ENCODE measurements around the gene COL27A1. TPM values are rescaled to one million over a fixed set of nuclear protein-coding genes. Genes with fewer than 3 reads are reported as not detected.

The COL27A1 gene
- total and polyA plus RNA-seq, 2 experiments from 2014 or later, result 10.5 to 18.0 TPM

DNA sequence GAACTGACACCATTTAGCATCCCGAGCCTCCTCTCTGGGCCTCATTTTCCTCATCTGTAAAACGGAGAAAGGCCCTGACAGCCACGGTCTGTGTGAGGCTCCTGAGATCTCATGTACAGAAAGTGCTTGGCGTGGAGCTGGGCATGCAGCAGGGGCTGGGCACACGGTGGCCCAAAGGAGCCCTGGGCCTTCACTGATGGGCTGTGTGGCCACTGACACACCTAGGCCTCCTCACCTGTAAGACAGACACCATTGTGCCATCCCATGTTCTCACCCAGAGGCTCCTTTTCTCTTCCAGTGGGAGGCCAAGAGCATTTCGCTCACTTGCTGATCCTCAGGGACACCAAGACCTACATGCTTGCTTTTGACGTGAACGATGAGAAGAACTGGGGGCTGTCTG lies 169.2 kb downstream of the COL27A1 start:
- no peaks in the 10 kb centered on the region for H3K79me2 ChIP-seq (replicated peaks; ENCODE audit: insufficient read depth)
- Mint-ChIP-seq H3K27ac (no peak overlapping the region), H3K27me3 (ENCODE audit: insufficient read depth, low read depth, poor library complexity) (no peaks in the 10 kb centered on the region), H3K36me3 (ENCODE audit: low read depth) (no peaks in the 10 kb centered on the region), H3K9me3 (no peaks in the 10 kb centered on the region; the same call in 2 of the 3 replicates), H3K4me1 (no peaks in the 10 kb centered on the region), H3K4me3 (no peak overlapping the region)
- DNase-seq (ENCODE audit: low spot score) (no peak), ATAC-seq (no peak)
- H2AFZ ChIP-seq, result no peak overlapping the region
- H3K4me3 ChIP-seq, result no peak overlapping the region
- H3K27me3 ChIP-seq (ENCODE audit: insufficient read depth), result no peaks in the 10 kb centered on the region
- no peaks in the 10 kb centered on the region for H3K9me2 ChIP-seq (ENCODE audit: insufficient read depth)
- no peak overlapping the region for H3K4me2 ChIP-seq
- H3K4me1 ChIP-seq (ENCODE audit: insufficient read depth), result no peaks in the 10 kb centered on the region
- H4K20me1 ChIP-seq (replicated peaks; ENCODE audit: insufficient read depth), result no peaks in the 10 kb centered on the region
- no peak overlapping the region for H3K27ac ChIP-seq (ENCODE audit: low read depth)
- no peaks in the 10 kb centered on the region for H3K36me3 ChIP-seq (ENCODE audit: insufficient read depth)
- H3F3A ChIP-seq (replicated peaks; ENCODE audit: low read depth), result no peaks in the 10 kb centered on the region
- no peak for TF ChIP-seq EZH2 (IDR thresholded peaks at IDR 0.05; ENCODE audit: low read depth, unreplicated experiment)
- TF ChIP-seq, protein P1, sequence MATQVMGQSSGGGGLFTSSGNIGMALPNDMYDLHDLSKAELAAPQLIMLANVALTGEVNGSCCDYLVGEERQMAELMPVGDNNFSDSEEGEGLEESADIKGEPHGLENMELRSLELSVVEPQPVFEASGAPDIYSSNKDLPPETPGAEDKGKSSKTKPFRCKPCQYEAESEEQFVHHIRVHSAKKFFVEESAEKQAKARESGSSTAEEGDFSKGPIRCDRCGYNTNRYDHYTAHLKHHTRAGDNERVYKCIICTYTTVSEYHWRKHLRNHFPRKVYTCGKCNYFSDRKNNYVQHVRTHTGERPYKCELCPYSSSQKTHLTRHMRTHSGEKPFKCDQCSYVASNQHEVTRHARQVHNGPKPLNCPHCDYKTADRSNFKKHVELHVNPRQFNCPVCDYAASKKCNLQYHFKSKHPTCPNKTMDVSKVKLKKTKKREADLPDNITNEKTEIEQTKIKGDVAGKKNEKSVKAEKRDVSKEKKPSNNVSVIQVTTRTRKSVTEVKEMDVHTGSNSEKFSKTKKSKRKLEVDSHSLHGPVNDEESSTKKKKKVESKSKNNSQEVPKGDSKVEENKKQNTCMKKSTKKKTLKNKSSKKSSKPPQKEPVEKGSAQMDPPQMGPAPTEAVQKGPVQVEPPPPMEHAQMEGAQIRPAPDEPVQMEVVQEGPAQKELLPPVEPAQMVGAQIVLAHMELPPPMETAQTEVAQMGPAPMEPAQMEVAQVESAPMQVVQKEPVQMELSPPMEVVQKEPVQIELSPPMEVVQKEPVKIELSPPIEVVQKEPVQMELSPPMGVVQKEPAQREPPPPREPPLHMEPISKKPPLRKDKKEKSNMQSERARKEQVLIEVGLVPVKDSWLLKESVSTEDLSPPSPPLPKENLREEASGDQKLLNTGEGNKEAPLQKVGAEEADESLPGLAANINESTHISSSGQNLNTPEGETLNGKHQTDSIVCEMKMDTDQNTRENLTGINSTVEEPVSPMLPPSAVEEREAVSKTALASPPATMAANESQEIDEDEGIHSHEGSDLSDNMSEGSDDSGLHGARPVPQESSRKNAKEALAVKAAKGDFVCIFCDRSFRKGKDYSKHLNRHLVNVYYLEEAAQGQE (IDR thresholded peaks at IDR 0.05; ENCODE audit: unreplicated experiment), result no peak
- no peak for TF ChIP-seq ZNF331 (CRISPR knock-in tag; IDR thresholded peaks at IDR 0.05; ENCODE audit: low read depth)
- TF ChIP-seq, protein P2, sequence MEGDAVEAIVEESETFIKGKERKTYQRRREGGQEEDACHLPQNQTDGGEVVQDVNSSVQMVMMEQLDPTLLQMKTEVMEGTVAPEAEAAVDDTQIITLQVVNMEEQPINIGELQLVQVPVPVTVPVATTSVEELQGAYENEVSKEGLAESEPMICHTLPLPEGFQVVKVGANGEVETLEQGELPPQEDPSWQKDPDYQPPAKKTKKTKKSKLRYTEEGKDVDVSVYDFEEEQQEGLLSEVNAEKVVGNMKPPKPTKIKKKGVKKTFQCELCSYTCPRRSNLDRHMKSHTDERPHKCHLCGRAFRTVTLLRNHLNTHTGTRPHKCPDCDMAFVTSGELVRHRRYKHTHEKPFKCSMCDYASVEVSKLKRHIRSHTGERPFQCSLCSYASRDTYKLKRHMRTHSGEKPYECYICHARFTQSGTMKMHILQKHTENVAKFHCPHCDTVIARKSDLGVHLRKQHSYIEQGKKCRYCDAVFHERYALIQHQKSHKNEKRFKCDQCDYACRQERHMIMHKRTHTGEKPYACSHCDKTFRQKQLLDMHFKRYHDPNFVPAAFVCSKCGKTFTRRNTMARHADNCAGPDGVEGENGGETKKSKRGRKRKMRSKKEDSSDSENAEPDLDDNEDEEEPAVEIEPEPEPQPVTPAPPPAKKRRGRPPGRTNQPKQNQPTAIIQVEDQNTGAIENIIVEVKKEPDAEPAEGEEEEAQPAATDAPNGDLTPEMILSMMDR (conservative IDR thresholded peaks at IDR 0.05; ENCODE audit: low read depth in 2 of 2), result no peak
- no peak for TF ChIP-seq POLR2AphosphoS5 (IDR thresholded peaks at IDR 0.05; ENCODE audit: low read depth)
- no peak for TF ChIP-seq NANOG (IDR thresholded peaks at IDR 0.05; ENCODE audit: borderline replicate concordance)
- TF ChIP-seq EZH2phosphoT487 (IDR thresholded peaks at IDR 0.05; ENCODE audit: unreplicated experiment), result no peak
- TF ChIP-seq JUNB (IDR thresholded peaks at IDR 0.05; ENCODE audit: unreplicated experiment), result no peak
- TF ChIP-seq CREB1 (CRISPR knock-in tag; IDR thresholded peaks at IDR 0.05; ENCODE audit: low read depth), result no peak
- TF ChIP-seq, protein P3, sequence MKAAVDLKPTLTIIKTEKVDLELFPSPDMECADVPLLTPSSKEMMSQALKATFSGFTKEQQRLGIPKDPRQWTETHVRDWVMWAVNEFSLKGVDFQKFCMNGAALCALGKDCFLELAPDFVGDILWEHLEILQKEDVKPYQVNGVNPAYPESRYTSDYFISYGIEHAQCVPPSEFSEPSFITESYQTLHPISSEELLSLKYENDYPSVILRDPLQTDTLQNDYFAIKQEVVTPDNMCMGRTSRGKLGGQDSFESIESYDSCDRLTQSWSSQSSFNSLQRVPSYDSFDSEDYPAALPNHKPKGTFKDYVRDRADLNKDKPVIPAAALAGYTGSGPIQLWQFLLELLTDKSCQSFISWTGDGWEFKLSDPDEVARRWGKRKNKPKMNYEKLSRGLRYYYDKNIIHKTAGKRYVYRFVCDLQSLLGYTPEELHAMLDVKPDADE (IDR thresholded peaks at IDR 0.05), result no peak
- TF ChIP-seq STAT1 (IDR thresholded peaks at IDR 0.05; ENCODE audit: unreplicated experiment), result no peak
- TF ChIP-seq, protein P4, sequence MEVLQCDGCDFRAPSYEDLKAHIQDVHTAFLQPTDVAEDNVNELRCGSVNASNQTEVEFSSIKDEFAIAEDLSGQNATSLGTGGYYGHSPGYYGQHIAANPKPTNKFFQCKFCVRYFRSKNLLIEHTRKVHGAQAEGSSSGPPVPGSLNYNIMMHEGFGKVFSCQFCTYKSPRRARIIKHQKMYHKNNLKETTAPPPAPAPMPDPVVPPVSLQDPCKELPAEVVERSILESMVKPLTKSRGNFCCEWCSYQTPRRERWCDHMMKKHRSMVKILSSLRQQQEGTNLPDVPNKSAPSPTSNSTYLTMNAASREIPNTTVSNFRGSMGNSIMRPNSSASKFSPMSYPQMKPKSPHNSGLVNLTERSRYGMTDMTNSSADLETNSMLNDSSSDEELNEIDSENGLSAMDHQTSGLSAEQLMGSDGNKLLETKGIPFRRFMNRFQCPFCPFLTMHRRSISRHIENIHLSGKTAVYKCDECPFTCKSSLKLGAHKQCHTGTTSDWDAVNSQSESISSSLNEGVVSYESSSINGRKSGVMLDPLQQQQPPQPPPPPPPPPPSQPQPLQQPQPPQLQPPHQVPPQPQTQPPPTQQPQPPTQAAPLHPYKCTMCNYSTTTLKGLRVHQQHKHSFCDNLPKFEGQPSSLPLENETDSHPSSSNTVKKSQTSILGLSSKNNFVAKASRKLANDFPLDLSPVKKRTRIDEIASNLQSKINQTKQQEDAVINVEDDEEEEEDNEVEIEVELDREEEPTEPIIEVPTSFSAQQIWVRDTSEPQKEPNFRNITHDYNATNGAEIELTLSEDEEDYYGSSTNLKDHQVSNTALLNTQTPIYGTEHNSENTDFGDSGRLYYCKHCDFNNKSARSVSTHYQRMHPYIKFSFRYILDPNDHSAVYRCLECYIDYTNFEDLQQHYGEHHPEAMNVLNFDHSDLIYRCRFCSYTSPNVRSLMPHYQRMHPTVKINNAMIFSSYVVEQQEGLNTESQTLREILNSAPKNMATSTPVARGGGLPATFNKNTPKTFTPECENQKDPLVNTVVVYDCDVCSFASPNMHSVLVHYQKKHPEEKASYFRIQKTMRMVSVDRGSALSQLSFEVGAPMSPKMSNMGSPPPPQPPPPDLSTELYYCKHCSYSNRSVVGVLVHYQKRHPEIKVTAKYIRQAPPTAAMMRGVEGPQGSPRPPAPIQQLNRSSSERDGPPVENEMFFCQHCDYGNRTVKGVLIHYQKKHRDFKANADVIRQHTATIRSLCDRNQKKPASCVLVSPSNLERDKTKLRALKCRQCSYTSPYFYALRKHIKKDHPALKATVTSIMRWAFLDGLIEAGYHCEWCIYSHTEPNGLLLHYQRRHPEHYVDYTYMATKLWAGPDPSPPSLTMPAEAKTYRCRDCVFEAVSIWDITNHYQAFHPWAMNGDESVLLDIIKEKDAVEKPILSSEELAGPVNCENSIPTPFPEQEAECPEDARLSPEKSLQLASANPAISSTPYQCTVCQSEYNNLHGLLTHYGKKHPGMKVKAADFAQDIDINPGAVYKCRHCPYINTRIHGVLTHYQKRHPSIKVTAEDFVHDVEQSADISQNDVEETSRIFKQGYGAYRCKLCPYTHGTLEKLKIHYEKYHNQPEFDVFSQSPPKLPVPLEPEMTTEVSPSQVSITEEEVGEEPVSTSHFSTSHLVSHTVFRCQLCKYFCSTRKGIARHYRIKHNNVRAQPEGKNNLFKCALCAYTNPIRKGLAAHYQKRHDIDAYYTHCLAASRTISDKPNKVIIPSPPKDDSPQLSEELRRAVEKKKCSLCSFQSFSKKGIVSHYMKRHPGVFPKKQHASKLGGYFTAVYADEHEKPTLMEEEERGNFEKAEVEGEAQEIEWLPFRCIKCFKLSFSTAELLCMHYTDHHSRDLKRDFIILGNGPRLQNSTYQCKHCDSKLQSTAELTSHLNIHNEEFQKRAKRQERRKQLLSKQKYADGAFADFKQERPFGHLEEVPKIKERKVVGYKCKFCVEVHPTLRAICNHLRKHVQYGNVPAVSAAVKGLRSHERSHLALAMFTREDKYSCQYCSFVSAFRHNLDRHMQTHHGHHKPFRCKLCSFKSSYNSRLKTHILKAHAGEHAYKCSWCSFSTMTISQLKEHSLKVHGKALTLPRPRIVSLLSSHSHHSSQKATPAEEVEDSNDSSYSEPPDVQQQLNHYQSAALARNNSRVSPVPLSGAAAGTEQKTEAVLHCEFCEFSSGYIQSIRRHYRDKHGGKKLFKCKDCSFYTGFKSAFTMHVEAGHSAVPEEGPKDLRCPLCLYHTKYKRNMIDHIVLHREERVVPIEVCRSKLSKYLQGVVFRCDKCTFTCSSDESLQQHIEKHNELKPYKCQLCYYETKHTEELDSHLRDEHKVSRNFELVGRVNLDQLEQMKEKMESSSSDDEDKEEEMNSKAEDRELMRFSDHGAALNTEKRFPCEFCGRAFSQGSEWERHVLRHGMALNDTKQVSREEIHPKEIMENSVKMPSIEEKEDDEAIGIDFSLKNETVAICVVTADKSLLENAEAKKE (CRISPR knock-in tag; IDR thresholded peaks at IDR 0.05), result no peak
- TF ChIP-seq ZNF114 (CRISPR knock-in tag; IDR thresholded peaks at IDR 0.05), result no peak

Data from GM23338 (cell line).